Glutamatergic neuron (in vitro differentiated cells): ENCODE data around the gene RAD23B. TPM values are rescaled to one million over a fixed set of nuclear protein-coding genes. Genes with fewer than 3 reads are reported as not detected.
"Not testable (repeated sequence)": the region's sequence is repeated elsewhere in the genome, so short reads cannot be mapped to it uniquely, and the experiment has no call there.

Experiments
- DNase-seq: peaks from one replicate; pipeline ENCODE4 v3.0.0; 2022
- H3K27ac Mint-ChIP-seq: one replicate; pipeline ENCODE4 v1.8.0; 2020; ENCODE audit warnings: mild to moderate bottlenecking, mixed read lengths, inconsistent platforms; ENCODE audit not compliant: unreplicated experiment
- H3K27me3 Mint-ChIP-seq: one replicate; pipeline ENCODE4 v1.8.0; 2020; ENCODE audit warnings: mild to moderate bottlenecking, moderate library complexity, mixed read lengths, inconsistent platforms; ENCODE audit not compliant: unreplicated experiment
- H3K36me3 Mint-ChIP-seq: one replicate; pipeline ENCODE4 v1.8.0; 2020; ENCODE audit warnings: mild to moderate bottlenecking, mixed read lengths, inconsistent platforms; ENCODE audit not compliant: unreplicated experiment
- H3K4me1 Mint-ChIP-seq: one replicate; pipeline ENCODE4 v1.8.0; 2020; ENCODE audit warnings: mild to moderate bottlenecking, low read depth, mixed read lengths, inconsistent platforms; ENCODE audit not compliant: unreplicated experiment
- H3K4me3 Mint-ChIP-seq: one replicate; pipeline ENCODE4 v1.8.0; 2020; ENCODE audit warnings: mild to moderate bottlenecking, mixed read lengths, inconsistent platforms; ENCODE audit not compliant: unreplicated experiment
- H3K9me3 Mint-ChIP-seq: one replicate; pipeline ENCODE4 v1.8.0; 2020; ENCODE audit warnings: mild to moderate bottlenecking, moderate library complexity, mixed read lengths, inconsistent platforms; ENCODE audit not compliant: unreplicated experiment
- total RNA-seq: library from RNA; stranded (reverse); fragmentation: NEBNext Ultra II Directional; extraction: Animal tissue kit (Norgen Biotek cat#: 25700); gene quantifications from one replicate; pipeline ENCODE4 v1.2.1, GENCODE V29; 2021; ENCODE audit not compliant: unreplicated experiment
- TF ChIP-seq, protein P1 (sequence below): fragments of 200-600 bp; sonication (generic); IDR thresholded peaks from one replicate; pipeline ENCODE4 v1.5.0; 2021; ENCODE audit not compliant: partially characterized antibody, unreplicated experiment

Gene RAD23B
- total RNA-seq, 1 donor from 2014 or later: 145 TPM

DNA sequence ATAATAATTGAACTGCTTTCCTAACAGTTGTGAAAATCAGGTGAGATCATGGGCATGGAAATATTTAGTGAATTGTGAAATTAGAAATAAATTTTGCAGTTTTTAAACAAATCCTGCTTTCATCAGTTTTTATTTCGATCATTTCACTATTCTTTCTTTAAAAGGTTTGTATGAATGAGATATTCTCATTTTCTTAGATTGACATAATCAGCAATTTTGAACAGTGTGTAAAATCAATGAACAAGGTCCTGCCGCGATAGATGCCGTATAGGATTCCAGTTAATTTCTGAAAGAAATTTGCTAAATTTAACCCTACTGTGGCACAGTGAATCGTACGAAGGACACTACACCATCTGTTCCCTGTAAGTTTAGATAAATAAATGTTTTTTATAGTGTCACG is 7.5 kb downstream of the RAD23B start:
- peaks cover 41% of the 10 kb centered on the region for H3K4me1 Mint-ChIP-seq
- no peaks in the 10 kb centered on the region for H3K27me3 Mint-ChIP-seq
- DNase-seq: no peak
- TF ChIP-seq, protein P1, sequence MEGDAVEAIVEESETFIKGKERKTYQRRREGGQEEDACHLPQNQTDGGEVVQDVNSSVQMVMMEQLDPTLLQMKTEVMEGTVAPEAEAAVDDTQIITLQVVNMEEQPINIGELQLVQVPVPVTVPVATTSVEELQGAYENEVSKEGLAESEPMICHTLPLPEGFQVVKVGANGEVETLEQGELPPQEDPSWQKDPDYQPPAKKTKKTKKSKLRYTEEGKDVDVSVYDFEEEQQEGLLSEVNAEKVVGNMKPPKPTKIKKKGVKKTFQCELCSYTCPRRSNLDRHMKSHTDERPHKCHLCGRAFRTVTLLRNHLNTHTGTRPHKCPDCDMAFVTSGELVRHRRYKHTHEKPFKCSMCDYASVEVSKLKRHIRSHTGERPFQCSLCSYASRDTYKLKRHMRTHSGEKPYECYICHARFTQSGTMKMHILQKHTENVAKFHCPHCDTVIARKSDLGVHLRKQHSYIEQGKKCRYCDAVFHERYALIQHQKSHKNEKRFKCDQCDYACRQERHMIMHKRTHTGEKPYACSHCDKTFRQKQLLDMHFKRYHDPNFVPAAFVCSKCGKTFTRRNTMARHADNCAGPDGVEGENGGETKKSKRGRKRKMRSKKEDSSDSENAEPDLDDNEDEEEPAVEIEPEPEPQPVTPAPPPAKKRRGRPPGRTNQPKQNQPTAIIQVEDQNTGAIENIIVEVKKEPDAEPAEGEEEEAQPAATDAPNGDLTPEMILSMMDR: no peak
- no peaks in the 10 kb centered on the region for H3K36me3 Mint-ChIP-seq
- H3K4me3 Mint-ChIP-seq: no peak overlapping the region
- H3K9me3 Mint-ChIP-seq: peaks cover 4% of the 10 kb centered on the region
- no peak overlapping the region for H3K27ac Mint-ChIP-seq

DNA sequence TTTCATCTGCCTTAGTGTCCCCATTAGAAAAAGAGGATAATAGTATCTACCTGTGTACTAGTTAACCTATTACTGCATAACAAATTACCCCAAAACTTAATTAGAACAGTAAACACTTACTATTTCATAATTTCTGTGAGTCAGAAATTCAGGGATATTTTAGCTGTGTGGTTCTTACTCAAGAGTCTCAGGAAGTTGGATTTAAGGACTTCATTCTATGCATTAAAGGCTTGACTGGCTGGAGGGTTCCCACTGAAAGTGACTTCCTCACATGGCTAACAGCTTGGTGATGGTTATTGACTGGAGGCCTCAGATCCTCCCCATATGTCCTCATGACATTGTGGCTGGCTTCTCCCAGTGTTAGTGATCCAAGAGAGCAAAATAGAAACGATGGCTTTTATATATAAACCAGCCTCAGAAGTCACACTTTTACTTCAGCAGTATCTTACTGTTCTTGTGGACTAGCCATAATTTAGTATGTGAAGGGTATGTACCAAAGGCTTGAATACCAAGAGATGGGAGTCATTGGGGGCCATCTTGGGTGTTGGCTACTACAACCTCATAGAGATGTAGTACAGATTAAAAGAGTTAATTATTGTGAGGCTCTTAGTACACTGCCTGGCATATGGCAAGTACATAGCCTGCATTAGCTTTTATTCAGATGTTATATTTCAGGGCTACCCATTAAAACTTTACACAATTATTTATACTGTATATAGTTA is 9.9 kb downstream of the RAD23B start:
- Mint-ChIP-seq H3K36me3 (no peaks in the 10 kb centered on the region), H3K27ac (peak overlapping the region; percentile 19), H3K4me3 (no peak overlapping the region), H3K4me1 (peaks cover 34% of the 10 kb centered on the region), H3K9me3 (peaks cover 4% of the 10 kb centered on the region), H3K27me3 (no peaks in the 10 kb centered on the region)
- TF ChIP-seq, protein P1: no peak
- no peak for DNase-seq

DNA sequence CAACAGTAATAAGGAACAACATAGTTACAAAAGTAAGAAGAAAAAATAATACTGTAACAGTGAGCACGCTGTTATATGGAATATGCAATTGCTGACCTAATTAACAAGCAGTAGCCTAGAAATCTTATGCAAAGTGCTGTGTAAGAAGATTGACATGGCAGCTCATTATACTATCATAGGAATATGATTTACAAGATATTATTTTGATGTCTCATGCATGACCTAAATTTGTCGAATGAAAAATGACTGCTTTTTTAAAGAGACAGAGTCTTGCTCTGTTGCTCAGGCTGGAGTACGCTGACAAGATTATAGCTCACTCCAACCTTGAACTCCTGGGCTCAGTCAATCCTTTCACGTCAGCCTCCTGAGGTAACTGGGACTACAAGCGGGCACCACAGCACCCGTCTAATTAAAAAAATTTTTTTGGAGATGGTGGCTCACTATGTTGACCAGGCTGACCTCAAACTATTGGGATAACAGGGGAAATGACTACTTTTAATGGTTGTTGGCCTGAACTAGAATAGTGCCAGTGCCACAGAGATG is 10.5 kb downstream of the RAD23B start:
- no peaks in the 10 kb centered on the region for H3K27me3 Mint-ChIP-seq
- H3K36me3 Mint-ChIP-seq: no peaks in the 10 kb centered on the region
- H3K4me1 Mint-ChIP-seq: peaks cover 34% of the 10 kb centered on the region
- DNase-seq: no peak
- H3K4me3 Mint-ChIP-seq: no peak overlapping the region
- TF ChIP-seq, protein P1: no peak
- H3K27ac Mint-ChIP-seq: peak overlapping the region; percentile 8
- H3K9me3 Mint-ChIP-seq: peaks cover 3% of the 10 kb centered on the region

DNA sequence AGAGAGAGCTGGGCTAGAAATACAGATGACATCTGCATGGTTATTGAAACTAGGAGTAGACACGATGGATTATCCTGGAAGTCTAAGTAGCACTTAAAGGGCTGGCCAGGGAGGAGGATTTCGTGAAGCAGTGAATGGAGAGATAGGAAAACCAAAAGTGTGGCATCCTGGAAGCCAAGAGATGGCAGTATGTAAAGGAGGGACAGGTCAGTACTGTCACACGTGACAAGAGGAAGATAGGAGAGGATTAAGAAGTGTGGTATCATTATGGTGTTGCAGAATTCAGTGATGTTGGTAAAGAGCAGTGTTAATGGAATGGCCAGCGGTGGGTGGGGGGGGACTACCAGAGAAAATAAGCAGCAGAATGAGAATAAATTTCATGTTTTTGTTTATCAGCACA is 11.7 kb downstream of the RAD23B start:
- H3K9me3 Mint-ChIP-seq: peaks cover 2% of the 10 kb centered on the region
- H3K27me3 Mint-ChIP-seq: no peaks in the 10 kb centered on the region
- no peak overlapping the region for H3K4me3 Mint-ChIP-seq
- TF ChIP-seq, protein P1: no peak
- no peak overlapping the region for H3K27ac Mint-ChIP-seq
- peaks cover 34% of the 10 kb centered on the region for H3K4me1 Mint-ChIP-seq
- no peak for DNase-seq
- no peaks in the 10 kb centered on the region for H3K36me3 Mint-ChIP-seq

DNA sequence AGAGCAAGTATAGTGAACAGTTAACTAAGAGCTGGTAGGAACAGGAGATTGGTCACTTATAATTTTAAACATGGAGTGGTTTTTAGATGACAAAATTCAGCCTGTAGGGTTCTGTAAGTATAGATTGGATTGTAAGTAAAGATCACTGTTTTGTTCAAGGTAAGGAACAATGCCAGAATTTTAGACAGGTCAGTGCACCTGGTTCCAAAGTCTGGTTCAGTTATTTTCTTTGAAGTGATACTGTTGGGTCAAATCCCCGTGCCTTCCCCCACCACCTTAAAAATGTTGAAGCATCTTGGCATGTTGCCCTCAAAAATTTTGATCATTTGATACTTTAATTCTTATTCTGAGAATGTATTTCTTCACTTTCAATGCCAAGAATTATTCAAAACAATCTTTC is 12.9 kb downstream of the RAD23B start:
- peaks cover 2% of the 10 kb centered on the region for H3K9me3 Mint-ChIP-seq
- no peaks in the 10 kb centered on the region for H3K27me3 Mint-ChIP-seq
- DNase-seq: no peak
- no peaks in the 10 kb centered on the region for H3K36me3 Mint-ChIP-seq
- TF ChIP-seq, protein P1: no peak
- H3K4me1 Mint-ChIP-seq: peaks cover 24% of the 10 kb centered on the region
- no peak overlapping the region for H3K4me3 Mint-ChIP-seq
- no peak overlapping the region for H3K27ac Mint-ChIP-seq

DNA sequence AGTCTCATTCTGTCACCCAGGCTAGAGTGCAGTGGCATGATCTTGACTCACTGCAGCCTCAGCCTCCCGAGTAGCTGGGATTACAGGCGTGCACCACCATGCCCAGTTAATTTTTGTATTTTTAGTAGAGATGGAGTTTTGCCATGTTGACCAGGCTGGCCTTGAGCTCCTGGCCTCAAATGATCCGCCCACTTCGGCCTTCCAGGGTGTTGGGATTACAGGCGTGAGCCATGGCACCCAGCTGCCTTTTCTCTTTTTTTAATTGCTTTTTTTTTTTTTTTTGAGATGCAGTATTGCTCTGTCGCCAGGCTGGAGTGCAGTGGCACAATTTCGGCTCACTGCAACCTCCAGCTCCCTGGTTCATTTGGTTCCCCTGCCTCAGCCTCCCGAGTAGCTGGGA is 13.5 kb downstream of the RAD23B start:
- not testable (repeated sequence) for H3K27ac Mint-ChIP-seq, H3K27me3 Mint-ChIP-seq, H3K9me3 Mint-ChIP-seq, DNase-seq, H3K4me3 Mint-ChIP-seq, H3K36me3 Mint-ChIP-seq
- H3K4me1 Mint-ChIP-seq: peaks cover 24% of the 10 kb centered on the region
